GM12892 (cell line): Measurements from ENCODE around the gene ZNF79.

Source experiments
- POLR2A ChIP-seq: IDR thresholded peaks from 2 replicates; pipeline ENCODE4 v1.6.1; 2011; ENCODE audit warnings: low read depth, low read length, control low read depth
- POLR2AphosphoS5 ChIP-seq: IDR thresholded peaks from 2 replicates; pipeline ENCODE4 v1.6.1; 2011; ENCODE audit warnings: low read depth, low read length, control low read depth

- TF ChIP-seq POLR2A = no peak
- no peak for TF ChIP-seq POLR2AphosphoS5
Measured at GRCh38 chr9:127451608-127451857, 27.4 kb downstream of the ZNF79 start.
